CD8-positive, alpha-beta memory T cell (primary cell): ENCODE measurements around the gene ZNF682. TPM values are rescaled to one million over a fixed set of nuclear protein-coding genes. Genes with fewer than 3 reads are reported as not detected.
A peak's percentile ranks its signal among the peaks of the same experiment; 100 is the strongest.
"Not testable (repeated sequence)": the region's sequence is repeated elsewhere in the genome, so short reads cannot be mapped to it uniquely, and the experiment has no call there.

ENCODE experiments used
- CTCF ChIA-PET: fragments of 350-600 bp; sonication (Branson Sonifier 250); formaldehyde crosslinking; loops from one replicate; lab custom pipeline; 2021; ENCODE audit warnings: antibody characterized with exemption; lab: Charles Lee
- POLR2A ChIA-PET: fragments of 350-600 bp; sonication (Branson Sonifier 250); formaldehyde crosslinking; loops from one replicate; lab custom pipeline; 2021; ENCODE audit warnings: antibody characterized with exemption; lab: Charles Lee
- DNase-seq, 5 donors: peaks; one replicate each; pipeline versions ENCODE4 v3.0.0 to v3.0.0-alpha.2; 2020 to 2022; ENCODE audit warnings: mixed read lengths in 1 of 5
- H3K27ac ChIP-seq: one replicate; pipeline ENCODE4 v1.7.0; 2013; ENCODE audit warnings: low read depth, mild to moderate bottlenecking, low read length, moderate library complexity
- H3K27me3 ChIP-seq: 2 replicates; pipeline ENCODE4 v1.7.0; 2013; ENCODE audit warnings: low read length, mild to moderate bottlenecking; ENCODE audit not compliant: insufficient read depth, poor library complexity, severe bottlenecking
- H3K36me3 ChIP-seq: 2 replicates; pipeline ENCODE4 v1.7.0; 2013; ENCODE audit warnings: mild to moderate bottlenecking, low read length, moderate library complexity; ENCODE audit not compliant: insufficient read depth
- H3K4me1 ChIP-seq: 2 replicates; pipeline ENCODE4 v1.7.0; 2013; ENCODE audit warnings: mild to moderate bottlenecking, low read length, moderate library complexity; ENCODE audit not compliant: insufficient read depth
- H3K4me3 ChIP-seq: 2 replicates; pipeline ENCODE4 v1.7.0; 2013; ENCODE audit warnings: mild to moderate bottlenecking, low read length
- H3K9me3 ChIP-seq: 2 replicates; pipeline ENCODE4 v1.7.0; 2013; ENCODE audit warnings: mild to moderate bottlenecking, low read length
- H3K27ac Mint-ChIP-seq, 8 donors: one replicate each; pipeline ENCODE4 v1.8.0; 2020 to 2021; ENCODE audit warnings: mixed read lengths in 8 of 8, mild to moderate bottlenecking in 6 of 8, inconsistent platforms in 3 of 8, moderate library complexity in 3 of 8
- H3K27me3 Mint-ChIP-seq, 2 donors: one replicate each; pipeline ENCODE4 v1.8.0; 2020 to 2021; ENCODE audit warnings: mixed read lengths in 2 of 2, mild to moderate bottlenecking in 1 of 2, moderate library complexity in 1 of 2
- H3K36me3 Mint-ChIP-seq, 3 donors: one replicate each; pipeline ENCODE4 v1.8.0; 2020 to 2021; ENCODE audit warnings: mixed read lengths in 3 of 3, inconsistent platforms in 1 of 3, mild to moderate bottlenecking in 1 of 3
- H3K4me1 Mint-ChIP-seq, 3 donors: one replicate each; pipeline ENCODE4 v1.8.0; 2020 to 2021; ENCODE audit warnings: mixed read lengths in 3 of 3, inconsistent platforms in 1 of 3, mild to moderate bottlenecking in 1 of 3
- H3K4me3 Mint-ChIP-seq, 7 donors: one replicate each; pipeline ENCODE4 v1.8.0; 2020 to 2021; ENCODE audit warnings: mixed read lengths in 7 of 7, mild to moderate bottlenecking in 6 of 7, moderate library complexity in 4 of 7, inconsistent platforms in 2 of 7
- H3K9me3 Mint-ChIP-seq, 5 donors: one replicate each; pipeline ENCODE4 v1.8.0; 2020 to 2022; ENCODE audit warnings: mixed read lengths in 5 of 5, mild to moderate bottlenecking in 3 of 5, moderate library complexity in 2 of 5, inconsistent platforms in 1 of 5
- polyA plus RNA-seq: library from polyadenylated mRNA; unstranded; fragments of 300-500 nt; fragmentation: Illumina TruSeq; gene quantifications from one replicate; pipeline ENCODE4 v1.2.3, GENCODE V29; 2021
- total RNA-seq, 2 experiments: library from RNA; stranded (reverse); gene quantifications; one replicate each; pipeline ENCODE4 v1.2.3, GENCODE V29; 2021

ZNF682 gene
- total and polyA plus RNA-seq, 3 experiments from 2014 or later: 4.5 to 10.3 (median 9.6) TPM

DNA sequence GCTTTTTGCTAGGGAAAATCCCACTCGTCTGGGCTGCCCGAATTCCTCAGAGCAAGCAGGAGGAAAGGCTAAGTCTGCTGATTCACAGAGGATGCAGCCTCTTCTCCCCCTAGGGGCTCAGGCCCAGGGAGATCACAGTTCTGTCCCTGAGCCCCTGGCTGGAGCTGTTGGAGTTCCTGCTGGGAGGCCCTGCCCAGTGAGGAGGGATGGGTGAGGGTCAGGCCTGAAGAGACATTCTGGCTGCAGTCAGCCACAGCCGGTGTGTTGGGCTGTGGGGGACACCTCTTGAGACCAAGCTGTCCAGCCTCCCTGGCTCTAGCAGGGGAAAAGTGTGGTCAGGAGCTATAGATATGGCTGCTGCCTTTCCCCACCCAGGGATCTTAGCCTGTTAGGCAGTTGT lies 73.2 kb downstream of the ZNF682 start:
- H3K27me3 ChIP-seq, DNase-seq, H3K36me3 ChIP-seq, H3K27ac Mint-ChIP-seq, CTCF ChIA-PET, H3K4me3 ChIP-seq, H3K4me1 ChIP-seq, H3K4me3 Mint-ChIP-seq, H3K4me1 Mint-ChIP-seq, H3K27ac ChIP-seq, H3K27me3 Mint-ChIP-seq, POLR2A ChIA-PET: not testable (repeated sequence)
- peaks cover 20% of the 10 kb centered on the region for H3K9me3 ChIP-seq
- Mint-ChIP-seq H3K9me3 (peaks cover 32 to 37% (median 35%) of the 10 kb centered on the region in 5 donors), H3K36me3 (peaks cover 0 to 26% (median 0%) of the 10 kb centered on the region in 3 donors)

DNA sequence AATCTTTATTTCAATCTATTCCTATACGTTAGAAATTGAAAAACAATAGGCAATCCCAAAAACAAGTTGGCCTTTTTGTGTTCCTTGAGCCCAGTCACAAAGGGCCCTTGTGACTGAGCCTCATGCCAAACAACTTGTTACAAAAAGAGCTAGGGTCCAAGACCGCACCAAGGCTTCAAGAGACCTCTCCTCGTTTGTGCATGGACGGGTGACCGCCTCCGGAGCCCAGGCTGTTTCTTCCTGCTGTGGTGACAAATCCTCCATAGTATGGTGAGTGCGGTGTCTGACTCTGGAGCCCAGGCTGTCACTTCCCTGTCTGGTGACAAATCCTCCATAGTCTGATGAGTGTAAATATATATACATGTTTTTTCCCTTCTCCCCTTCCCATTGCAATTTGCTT lies 74.9 kb downstream of the ZNF682 start:
- H3K36me3 Mint-ChIP-seq: peaks cover 0 to 24% (median 0%) of the 10 kb centered on the region in 3 donors
- H3K4me3 Mint-ChIP-seq: no peak overlapping the region
- H3K27ac ChIP-seq: no peak overlapping the region
- no peaks in the 10 kb centered on the region for H3K27me3 ChIP-seq
- H3K27me3 Mint-ChIP-seq: peaks cover 0 to 1% of the 10 kb centered on the region in 2 donors
- no peak overlapping the region for H3K27ac Mint-ChIP-seq
- H3K4me1 Mint-ChIP-seq: no peaks in the 10 kb centered on the region
- ChIA-PET POLR2A (no interaction called here), CTCF (no interaction called here)
- H3K4me1 ChIP-seq: no peaks in the 10 kb centered on the region
- no peak overlapping the region for H3K4me3 ChIP-seq
- H3K36me3 ChIP-seq: no peaks in the 10 kb centered on the region
- H3K9me3 Mint-ChIP-seq: peaks cover 29 to 30% (median 30%) of the 10 kb centered on the region in 5 donors
- H3K9me3 ChIP-seq: peaks cover 20% of the 10 kb centered on the region
- DNase-seq: no peak

DNA sequence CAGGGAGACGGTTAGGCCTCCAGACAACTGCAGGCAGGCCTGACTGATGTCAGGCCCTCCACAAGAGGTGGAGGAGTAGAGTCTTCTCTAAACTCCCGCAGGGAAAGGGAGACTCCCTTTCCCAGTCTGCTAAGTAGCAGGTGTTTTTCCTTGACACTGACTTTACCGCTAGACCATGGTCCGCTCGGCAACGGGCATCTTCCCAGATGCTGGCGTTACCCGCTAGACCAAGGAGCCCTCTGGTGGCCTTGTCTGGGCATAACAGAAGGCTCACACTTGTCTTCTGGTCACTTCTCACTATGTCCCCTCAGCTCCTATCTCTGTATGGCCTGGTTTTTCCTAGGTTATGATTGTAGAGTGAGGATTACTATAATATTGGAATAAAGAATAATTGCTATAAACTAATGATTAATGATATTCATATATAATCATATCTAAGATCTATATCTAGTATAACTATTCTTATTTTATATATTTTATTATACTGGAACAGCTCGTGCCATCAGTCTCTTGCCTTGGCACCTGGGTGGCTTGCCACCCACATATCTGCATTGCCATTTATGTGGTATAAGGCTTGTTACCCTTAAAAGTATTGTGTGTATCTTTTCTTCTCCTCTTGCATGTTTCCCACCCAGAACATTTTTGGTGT lies 80.0 kb downstream of the ZNF682 start:
- Mint-ChIP-seq H3K27ac (peak overlapping the region in 1 of 8 donors; percentile 36), H3K4me3 (peak overlapping the region in 4 of 7 donors; percentile 32 to 69 (median 45))
- H3K27ac ChIP-seq, H3K4me1 Mint-ChIP-seq, H3K27me3 ChIP-seq, H3K9me3 Mint-ChIP-seq, H3K36me3 Mint-ChIP-seq, H3K4me1 ChIP-seq, POLR2A ChIA-PET, H3K4me3 ChIP-seq, H3K27me3 Mint-ChIP-seq, H3K36me3 ChIP-seq, H3K9me3 ChIP-seq: not testable (repeated sequence)
- peak; percentile 30 to 75 (median 51) for DNase-seq
- CTCF ChIA-PET: interaction anchor here (0.9 to 5.5 kb wide), 4 partner anchors 38 to 428 kb away, joined by 3 to 34 read pairs (median 4); partner anchors contain the start of gene GMIP

DNA sequence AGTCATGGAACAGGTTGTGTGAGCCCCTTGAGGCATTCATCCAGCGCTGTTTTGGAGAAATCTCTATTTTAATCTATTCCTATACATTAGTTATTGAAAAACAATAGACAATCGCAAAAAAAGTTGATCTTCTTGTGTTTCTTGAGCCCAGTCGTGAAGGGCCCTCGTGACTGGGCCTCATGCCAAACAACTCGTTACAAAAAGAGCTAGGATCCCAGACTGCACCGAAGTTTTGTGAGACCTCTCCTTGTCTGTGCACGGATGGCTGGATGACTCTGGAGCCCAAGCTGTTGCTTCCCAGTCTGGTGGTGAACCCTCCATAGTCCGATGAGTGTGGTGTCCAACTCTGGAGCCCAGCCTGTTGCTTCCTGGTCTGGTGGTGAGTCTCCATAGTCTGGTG lies 81.5 kb downstream of the ZNF682 start:
- H3K27me3 ChIP-seq, H3K4me3 Mint-ChIP-seq, H3K27me3 Mint-ChIP-seq, DNase-seq, H3K27ac Mint-ChIP-seq, H3K36me3 Mint-ChIP-seq, POLR2A ChIA-PET, H3K9me3 Mint-ChIP-seq, H3K27ac ChIP-seq, H3K4me3 ChIP-seq, H3K9me3 ChIP-seq, H3K4me1 ChIP-seq, H3K36me3 ChIP-seq, H3K4me1 Mint-ChIP-seq: not testable (repeated sequence)
- CTCF ChIA-PET: interaction anchor here (0.8 to 5.5 kb wide), 4 partner anchors 10 to 427 kb away, joined by 3 to 34 read pairs (median 4); partner anchors contain the start of genes GMIP and ZNF14

DNA sequence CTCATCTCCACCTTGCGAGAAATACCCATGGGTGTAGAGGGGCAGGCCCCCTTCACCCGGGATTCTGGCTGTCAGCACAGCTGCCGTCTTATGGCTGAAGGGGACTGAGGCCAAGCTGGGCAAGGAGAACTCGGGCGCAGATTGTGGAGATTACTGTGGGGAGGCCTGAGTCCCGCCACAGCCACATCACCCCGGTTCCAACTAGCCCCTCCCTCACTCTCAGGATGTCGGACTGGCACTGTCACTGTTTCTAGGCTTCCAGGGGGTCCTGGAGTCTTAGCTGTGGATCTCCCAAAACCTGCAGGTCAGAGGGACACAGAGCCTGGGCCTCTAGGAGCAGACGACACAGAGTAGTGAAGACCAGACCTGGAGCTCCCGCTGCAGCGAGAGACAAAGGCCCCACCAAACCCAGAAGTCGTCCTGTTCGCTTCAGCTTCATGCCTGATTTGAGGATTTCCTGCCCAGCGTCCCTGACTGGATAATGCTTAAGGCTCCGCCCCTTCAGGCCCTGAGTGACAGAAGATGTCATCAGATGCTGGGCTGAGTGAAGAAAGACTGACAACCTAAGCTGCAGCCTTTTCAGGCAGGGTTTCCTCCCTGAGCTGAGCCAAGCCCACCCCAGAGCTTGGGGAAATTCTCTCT lies 82.8 kb downstream of the ZNF682 start:
- H3K36me3 ChIP-seq: no peaks in the 10 kb centered on the region
- H3K36me3 Mint-ChIP-seq: no peaks in the 10 kb centered on the region
- no peaks in the 10 kb centered on the region for H3K4me1 ChIP-seq
- H3K27ac ChIP-seq: no peak overlapping the region
- no peaks in the 10 kb centered on the region for H3K9me3 ChIP-seq
- H3K27ac Mint-ChIP-seq: no peak overlapping the region
- H3K9me3 Mint-ChIP-seq: no peaks in the 10 kb centered on the region
- H3K4me3 ChIP-seq: no peak overlapping the region
- peaks cover 0 to 7% (median 3%) of the 10 kb centered on the region in 3 donors for H3K4me1 Mint-ChIP-seq
- no peak overlapping the region for H3K4me3 Mint-ChIP-seq
- no peak for DNase-seq
- CTCF ChIA-PET: interaction anchor here (5.5 kb wide), 1 partner anchor 425 kb away, joined by 34 read pairs; no protein-coding TSS in a partner anchor
- no peaks in the 10 kb centered on the region for H3K27me3 ChIP-seq
- POLR2A ChIA-PET: interaction anchor here (0.6 kb wide), 1 partner anchor 166 kb away, joined by 3 read pairs; no protein-coding TSS in a partner anchor
- H3K27me3 Mint-ChIP-seq: peaks cover 0 to 2% of the 10 kb centered on the region in 2 donors

DNA sequence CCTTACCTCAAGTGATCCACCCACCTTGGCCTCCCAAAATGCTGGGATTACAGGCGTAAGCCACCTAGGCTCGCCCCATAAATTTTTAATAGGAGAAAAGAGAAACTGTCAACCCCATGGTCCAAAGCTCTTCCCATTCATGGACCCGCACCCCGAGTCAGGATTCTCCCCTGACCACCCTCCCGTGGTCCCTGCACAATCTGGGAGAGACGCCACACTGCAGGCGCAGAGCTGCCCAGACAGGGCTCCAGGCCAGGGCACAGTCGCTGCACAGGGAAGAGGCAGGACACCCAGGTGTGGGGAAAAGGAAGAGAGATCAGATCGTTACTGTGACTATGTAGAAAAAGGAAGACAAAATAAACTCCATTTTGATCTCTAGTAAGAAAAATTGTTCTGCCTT lies 84.1 kb downstream of the ZNF682 start:
- no peaks in the 10 kb centered on the region for H3K9me3 Mint-ChIP-seq
- H3K4me3 Mint-ChIP-seq: no peak overlapping the region
- no peaks in the 10 kb centered on the region for H3K36me3 Mint-ChIP-seq
- POLR2A ChIA-PET: interaction anchor here (0.7 kb wide), 2 partner anchors 7 to 47 kb away, joined by 3 read pairs; no protein-coding TSS in a partner anchor
- Histone ChIP-seq H3K4me3 (no peak overlapping the region), H3K4me1 (no peaks in the 10 kb centered on the region), H3K27ac (no peak overlapping the region), H3K36me3 (no peaks in the 10 kb centered on the region), H3K9me3 (no peaks in the 10 kb centered on the region), H3K27me3 (no peaks in the 10 kb centered on the region)
- peaks cover 0 to 2% of the 10 kb centered on the region in 2 donors for H3K27me3 Mint-ChIP-seq
- H3K4me1 Mint-ChIP-seq: peaks cover 0 to 7% (median 3%) of the 10 kb centered on the region in 3 donors
- CTCF ChIA-PET: no interaction called here
- H3K27ac Mint-ChIP-seq: no peak overlapping the region
- no peak for DNase-seq

Other genes with a start within 250 kb of the ZNF682 start
- 10 to 100 TPM; 27.8 to 28.3 TPM for gene ZNF506, start 217.8 kb downstream of the ZNF682 start, total RNA-seq
- gene ZNF506, start 217.8 kb downstream of the ZNF682 start, polyA plus RNA-seq: 26.9 TPM
- gene ZNF253, start 173.6 kb downstream of the ZNF682 start, total RNA-seq: 10 to 100 TPM; 14.0 to 16.1 TPM
- gene ZNF253, start 173.6 kb downstream of the ZNF682 start, polyA plus RNA-seq: 6.8 TPM
- 1 to 10 TPM; 8.6 to 9.1 TPM for gene ZNF93, start 138.6 kb downstream of the ZNF682 start, total RNA-seq
- 7.9 TPM for gene ZNF93, start 138.6 kb downstream of the ZNF682 start, polyA plus RNA-seq
- gene ZNF90, start 38.5 kb upstream of the ZNF682 start, total RNA-seq: 10 to 100 TPM; 11.9 to 12.8 TPM
- gene ZNF90, start 38.5 kb upstream of the ZNF682 start, polyA plus RNA-seq: 1.8 TPM
- gene ZNF486, start 127.7 kb upstream of the ZNF682 start, total RNA-seq: 10 to 100 TPM; 10.5 to 12.0 TPM
- gene ZNF486, start 127.7 kb upstream of the ZNF682 start, polyA plus RNA-seq: 4.9 TPM